Skeletal muscle satellite cell (primary cell): ENCODE data around the gene DCAF7.
A peak's percentile ranks its signal among the peaks of the same experiment; 100 is the strongest.

ENCODE experiments used
- H3K27me3 ChIP-seq: 2 replicates; pipeline ENCODE4 v1.7.0; 2013; ENCODE audit warnings: low read length; ENCODE audit not compliant: control insufficient read depth, insufficient read depth
- H3K36me3 ChIP-seq: 2 replicates; pipeline ENCODE4 v1.7.0; 2013; ENCODE audit warnings: mild to moderate bottlenecking, control low read depth, low read length; ENCODE audit not compliant: insufficient read depth
- H3K4me1 ChIP-seq: 2 replicates; pipeline ENCODE4 v1.7.0; 2013; ENCODE audit warnings: low read length; ENCODE audit not compliant: control insufficient read depth, insufficient read depth
- H3K4me2 ChIP-seq: 2 replicates; pipeline ENCODE4 v1.7.0; 2013; ENCODE audit warnings: mild to moderate bottlenecking, low read length
- H3K4me3 ChIP-seq: 2 replicates; pipeline ENCODE4 v1.7.0; 2013; ENCODE audit warnings: low read length
- H3K9ac ChIP-seq: 2 replicates; pipeline ENCODE4 v1.7.0; 2013; ENCODE audit warnings: mild to moderate bottlenecking, low read depth, low read length, moderate library complexity
- H3K9me3 ChIP-seq: replicated peaks from 2 replicates; pipeline ENCODE4 v1.7.0; 2013; ENCODE audit warnings: mild to moderate bottlenecking, control low read depth, low read length

Gene DCAF7

GRCh38 chr17:63529711-63530556 lies 20.3 kb upstream of the DCAF7 start:
- H3K9me3 ChIP-seq: no peaks in the 10 kb centered on the region
- H3K9ac ChIP-seq: no peak overlapping the region
- H3K4me1 ChIP-seq: no peaks in the 10 kb centered on the region
- no peaks in the 10 kb centered on the region for H3K36me3 ChIP-seq
- no peak overlapping the region for H3K4me3 ChIP-seq
- peaks cover 40% of the 10 kb centered on the region for H3K27me3 ChIP-seq
- no peak overlapping the region for H3K4me2 ChIP-seq

GRCh38 chr17:63530557-63531021 lies 19.7 kb upstream of the DCAF7 start:
- Histone ChIP-seq H3K9ac (no peak overlapping the region), H3K4me1 (no peaks in the 10 kb centered on the region), H3K36me3 (no peaks in the 10 kb centered on the region), H3K4me2 (no peak overlapping the region), H3K27me3 (peaks cover 38% of the 10 kb centered on the region), H3K4me3 (no peak overlapping the region), H3K9me3 (no peaks in the 10 kb centered on the region)

GRCh38 chr17:63531022-63531965 lies 19.0 kb upstream of the DCAF7 start:
- H3K36me3 ChIP-seq: no peaks in the 10 kb centered on the region
- H3K4me1 ChIP-seq: no peaks in the 10 kb centered on the region
- peaks cover 38% of the 10 kb centered on the region for H3K27me3 ChIP-seq
- no peak overlapping the region for H3K4me2 ChIP-seq
- H3K9ac ChIP-seq: no peak overlapping the region
- H3K9me3 ChIP-seq: no peaks in the 10 kb centered on the region
- H3K4me3 ChIP-seq: no peak overlapping the region

- Histone ChIP-seq H3K4me1 (peaks cover 3% of the 10 kb centered on the region), H3K4me2 (no peak overlapping the region), H3K27me3 (peaks cover 38% of the 10 kb centered on the region), H3K36me3 (no peaks in the 10 kb centered on the region), H3K9me3 (no peaks in the 10 kb centered on the region), H3K4me3 (no peak overlapping the region), H3K9ac (no peak overlapping the region)
These were observed 16.7 kb upstream of the DCAF7 start for GRCh38 chr17:63533433-63534077.

- H3K4me1 ChIP-seq: peaks cover 3% of the 10 kb centered on the region
- no peaks in the 10 kb centered on the region for H3K9me3 ChIP-seq
- H3K4me3 ChIP-seq: no peak overlapping the region
- H3K9ac ChIP-seq: no peak overlapping the region
- H3K27me3 ChIP-seq: peaks cover 43% of the 10 kb centered on the region
- H3K36me3 ChIP-seq: no peaks in the 10 kb centered on the region
- H3K4me2 ChIP-seq: no peak overlapping the region
These were observed 16.2 kb upstream of the DCAF7 start for GRCh38 chr17:63534078-63534570.

- Histone ChIP-seq H3K9me3 (no peaks in the 10 kb centered on the region), H3K4me3 (no peak overlapping the region), H3K27me3 (peaks cover 51% of the 10 kb centered on the region), H3K4me2 (no peak overlapping the region), H3K4me1 (peaks cover 3% of the 10 kb centered on the region), H3K9ac (no peak overlapping the region), H3K36me3 (no peaks in the 10 kb centered on the region)
These were observed 15.3 kb upstream of the DCAF7 start for GRCh38 chr17:63534816-63535455.

GRCh38 chr17:63535640-63536039 lies 14.6 kb upstream of the DCAF7 start:
- Histone ChIP-seq H3K4me3 (no peak overlapping the region), H3K27me3 (peaks cover 55% of the 10 kb centered on the region), H3K4me1 (peaks cover 3% of the 10 kb centered on the region), H3K4me2 (no peak overlapping the region), H3K9ac (no peak overlapping the region), H3K36me3 (no peaks in the 10 kb centered on the region), H3K9me3 (no peaks in the 10 kb centered on the region)

- no peak overlapping the region for H3K9ac ChIP-seq
- H3K9me3 ChIP-seq: no peaks in the 10 kb centered on the region
- H3K4me3 ChIP-seq: no peak overlapping the region
- H3K27me3 ChIP-seq: peaks cover 59% of the 10 kb centered on the region
- H3K36me3 ChIP-seq: no peaks in the 10 kb centered on the region
- H3K4me2 ChIP-seq: no peak overlapping the region
- peaks cover 3% of the 10 kb centered on the region for H3K4me1 ChIP-seq
These were observed 13.3 kb upstream of the DCAF7 start for GRCh38 chr17:63537001-63537400.

- H3K36me3 ChIP-seq: no peaks in the 10 kb centered on the region
These were observed 12.1 kb upstream of the DCAF7 start for GRCh38 chr17:63537991-63538692.

More at GRCh38 chr17:63537991-63538692, 12.1 kb upstream of the DCAF7 start:
- H3K4me3 ChIP-seq: no peak overlapping the region
- H3K9ac ChIP-seq: no peak overlapping the region
- peak overlapping the region; percentile 52 for H3K4me2 ChIP-seq
- peaks cover 3% of the 10 kb centered on the region for H3K4me1 ChIP-seq
- peaks cover 61% of the 10 kb centered on the region for H3K27me3 ChIP-seq
- no peaks in the 10 kb centered on the region for H3K9me3 ChIP-seq
